HepG2 (cell line): Measurements from ENCODE around the gene ZNF184. TPM values are rescaled to one million over a fixed set of nuclear protein-coding genes. Genes with fewer than 3 reads are reported as not detected.
A peak's percentile ranks its signal among the peaks of the same experiment; 100 is the strongest.

ENCODE experiments used
- ATAC-seq: fragments of 200-7000 bp; cut with Tn5 transposase; 3 replicates; pipeline ENCODE4 v1.9.1; 2020; ENCODE audit warnings: mild to moderate bottlenecking, moderate library complexity
- BruUV-seq: library from RNA; stranded (reverse); fragments of 400-500 nt; replicated peaks from 2 replicates; lab custom pipeline; 2021; lab: Mats Ljungman, UMichigan
- CTCF ChIA-PET: fragments of 300-600 bp; formaldehyde crosslinking; extraction: SDS; loops from one replicate; lab custom pipeline; 2021; ENCODE audit warnings: low total read pairs, inconsistent platforms, low intra/inter-chr PET ratio; lab: Yijun Ruan, JAX
- POLR2A ChIA-PET: fragments of 350-600 bp; sonication (Branson Sonifier 250); formaldehyde crosslinking; loops from one replicate; lab custom pipeline; 2020; ENCODE audit warnings: antibody characterized with exemption, inconsistent platforms; lab: Yijun Ruan, JAX
- DNase-seq: peaks from one replicate; pipeline ENCODE4 v3.0.0-alpha.2; 2015; ENCODE audit warnings: low spot score
- FAIRE-seq: peaks from 3 replicates; lab custom pipeline; 2011; peaks lifted over from hg19 to GRCh38; lab: Jason Lieb, UNC
- H2AFZ ChIP-seq: one replicate; pipeline ENCODE4 v1.6.1; 2011; ENCODE audit warnings: low read length, inconsistent platforms
- H3K27ac ChIP-seq: fragments of 300-600 bp; 3 replicates; pipeline ENCODE4 v1.8.0; 2011; ENCODE audit warnings: mixed run types, mild to moderate bottlenecking, mixed read lengths, low read length, inconsistent platforms; ENCODE audit not compliant: insufficient read depth; ENCODE audit errors: extremely low read length
- H3K27me3 ChIP-seq, 2 experiments: fragments of 200-600 bp in 1 of 2; 2 replicates in 1 of 2; 3 replicates in 1 of 2; pipeline versions ENCODE4 v1.6.0 to v1.8.0; 2011; ENCODE audit warnings: low read length in 2 of 2, mild to moderate bottlenecking in 2 of 2, moderate library complexity in 2 of 2, inconsistent platforms in 1 of 2; ENCODE audit not compliant: insufficient read depth in 2 of 2, control insufficient read depth in 1 of 2
- H3K36me3 ChIP-seq, 2 experiments: fragments of 200-600 bp in 1 of 2; replicated peaks in 1 of 2; 2 replicates in 1 of 2; 3 replicates in 1 of 2; pipeline versions ENCODE4 v1.5.1 to v1.8.0; 2011; ENCODE audit warnings: low read length in 2 of 2, inconsistent platforms in 1 of 2; ENCODE audit not compliant: insufficient read depth in 2 of 2, control insufficient read depth in 1 of 2
- H3K4me1 ChIP-seq: 2 replicates; pipeline ENCODE4 v1.5.1; 2012; ENCODE audit warnings: low read length, inconsistent platforms; ENCODE audit not compliant: insufficient read depth
- H3K4me2 ChIP-seq: 2 replicates; pipeline ENCODE4 v1.6.0; 2011; ENCODE audit warnings: low read depth, low read length, inconsistent platforms
- H3K4me3 ChIP-seq, 3 experiments: fragments of 200-600 bp in 1 of 3; sonication (generic), shearing (Covaris generic) in 1 of 3; replicated peaks in 1 of 3; 2 replicates each; pipeline ENCODE4 v1.5.1; 2011 to 2016; ENCODE audit warnings: low read length in 3 of 3, inconsistent platforms in 2 of 3, low read depth in 2 of 3, mild to moderate bottlenecking in 2 of 3, control low read depth in 1 of 3, mixed read lengths in 1 of 3; ENCODE audit not compliant: insufficient read depth in 1 of 3
- H3K79me2 ChIP-seq: one replicate; pipeline ENCODE4 v1.6.1; 2011; ENCODE audit warnings: low read length, inconsistent platforms; ENCODE audit not compliant: insufficient read depth
- H3K9ac ChIP-seq: 2 replicates; pipeline ENCODE4 v1.6.0; 2011; ENCODE audit warnings: mild to moderate bottlenecking, low read depth, low read length, inconsistent platforms; ENCODE audit not compliant: insufficient read depth
- H3K9me3 ChIP-seq: 2 replicates; pipeline ENCODE4 v1.5.1; 2012; ENCODE audit warnings: mild to moderate bottlenecking, low read length
- H4K20me1 ChIP-seq: 2 replicates; pipeline ENCODE4 v1.6.0; 2011; ENCODE audit warnings: inconsistent platforms, mild to moderate bottlenecking, low read length, moderate library complexity; ENCODE audit not compliant: insufficient read depth
- ATF4 ChIP-seq, 2 experiments: fragments of 450-650 bp in 1 of 2; sonication (generic) in 1 of 2; formaldehyde crosslinking; IDR thresholded peaks; 2 replicates each; pipeline versions ENCODE4 v1.5.0 to v1.8.0; 2020 to 2022; ENCODE audit warnings: mild to moderate bottlenecking in 1 of 2, missing genetic modification reagents in 1 of 2
- GATAD1 ChIP-seq: IDR thresholded peaks from 2 replicates; pipeline ENCODE4 v1.6.1; 2016; ENCODE audit warnings: missing genetic modification reagents, missing compliant biosample characterization
- NFYB ChIP-seq: sonication (generic); formaldehyde crosslinking; IDR thresholded peaks from 2 replicates; pipeline ENCODE4 v1.4.0; 2020; ENCODE audit warnings: missing genetic modification reagents
- SCMH1 ChIP-seq: sonication (generic); formaldehyde crosslinking; IDR thresholded peaks from 2 replicates; pipeline ENCODE4 v1.9.0; 2021; ENCODE audit warnings: missing genetic modification reagents, mild to moderate bottlenecking, borderline replicate concordance
- THRA ChIP-seq: sonication (generic); formaldehyde crosslinking; IDR thresholded peaks from 2 replicates; pipeline ENCODE4 v1.4.0; 2020; ENCODE audit warnings: missing genetic modification reagents, borderline replicate concordance
- XRCC5 ChIP-seq: fragments of 200-400 bp; formaldehyde crosslinking; optimal IDR thresholded peaks from 2 replicates; pipeline ENCODE3; 2017; ENCODE audit warnings: mild to moderate bottlenecking, low read length
- ZNF597 ChIP-seq: sonication (generic); formaldehyde crosslinking; IDR thresholded peaks from 2 replicates; pipeline ENCODE4 v1.5.0; 2020; ENCODE audit warnings: missing genetic modification reagents
- ZNF749 ChIP-seq: sonication (generic); formaldehyde crosslinking; IDR thresholded peaks from 2 replicates; pipeline ENCODE4 v1.8.0; 2022; ENCODE audit warnings: mild to moderate bottlenecking, missing genetic modification reagents, moderate library complexity, borderline replicate concordance
- WGBS: methylation state at CpG from one replicate; pipeline ENCODE4 v1.1.6; 2017; ENCODE audit warnings: low lambda C conversion rate; 5-methylcytosine and 5-hydroxymethylcytosine counted together
- in situ Hi-C: cut with HindIII; loops from 2 replicates; pipeline ENCODE4 v1.10.0; 2017; ENCODE audit warnings: low pct_unique_long_range_greater_than_20kb; ENCODE audit not compliant: extremely low pct_ligation_motif_present
- intact Hi-C: fragments of 100-400 bp; cut with micrococcal nuclease; formaldehyde crosslinking; loops from one replicate; pipeline ENCODE4 v1.10.0; 2022; ENCODE audit not compliant: unreplicated experiment
- polyA plus RNA-seq, 8 experiments: library from polyadenylated mRNA; depleted of rRNA in 3 of 8; stranded (reverse) in 7 of 8; unstranded in 1 of 8; fragments of >200 nt; fragmentation: Illumina TruSeq in 4 of 8; extraction: Trizol in 4 of 8; gene quantifications; 2 replicates each; pipeline versions ENCODE4 v1.2.1 to v1.2.3, GENCODE V29; 2011 to 2016; ENCODE audit warnings: low read depth in 4 of 8, missing spikeins in 1 of 8, mixed read lengths in 1 of 8; ENCODE audit not compliant: insufficient read depth in 1 of 8
- total RNA-seq, 5 experiments: library from RNA; depleted of rRNA; stranded (reverse); fragments of >200 nt; fragmentation: Illumina TruSeq; extraction: Trizol; gene quantifications; 2 replicates each; pipeline ENCODE4 v1.2.3, GENCODE V29; 2016; ENCODE audit warnings: low read depth in 1 of 5
- TF ChIP-seq, protein P1 (sequence below): sonication (generic); formaldehyde crosslinking; IDR thresholded peaks from 2 replicates; pipeline ENCODE4 v1.8.0; 2022; ENCODE audit warnings: missing genetic modification reagents, mild to moderate bottlenecking, inconsistent platforms, borderline replicate concordance
- TF ChIP-seq, protein P2 (sequence below): IDR thresholded peaks from 2 replicates; pipeline ENCODE4 v1.6.1; 2016; ENCODE audit warnings: missing biosample characterization, missing genetic modification reagents, low read depth
- TF ChIP-seq, protein P3 (sequence below): sonication (generic); formaldehyde crosslinking; IDR thresholded peaks from 2 replicates; pipeline ENCODE4 v1.4.0; 2020; ENCODE audit warnings: missing genetic modification reagents
- TF ChIP-seq, protein P4 (sequence below): IDR thresholded peaks from 2 replicates; pipeline ENCODE4 v1.6.1; 2012; ENCODE audit warnings: low read length, improper control_type of control experiment

Gene ZNF184
- total and polyA plus RNA-seq, 2 of the 13 experiments (the other 11 are each of a cell fraction or from before 2014, with no cell fraction given) = 2.1 to 10.1 TPM

DNA sequence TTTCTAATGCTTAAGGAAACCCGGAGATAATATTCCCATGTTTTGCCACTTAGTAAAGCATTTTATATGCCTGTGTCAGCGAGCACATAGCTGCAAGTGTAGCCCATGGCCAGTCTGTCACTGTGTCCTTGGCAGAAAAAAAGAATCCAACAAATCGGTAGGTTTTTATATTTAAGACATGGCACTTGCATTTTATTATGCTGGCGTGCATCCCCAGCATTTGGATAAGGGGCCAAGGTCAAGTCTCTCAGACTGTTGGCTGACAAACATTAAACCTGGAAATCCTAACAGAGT, 1.2 kb upstream of the ZNF184 start:
- in situ Hi-C loops = no loop called here
- H3K4me1 ChIP-seq = peaks cover 39% of the 10 kb centered on the region
- H3K27me3 ChIP-seq = no peaks in the 10 kb centered on the region; a peak in 1 of 5 replicates
- H2AFZ ChIP-seq = no peak overlapping the region
- CTCF ChIA-PET = no interaction called here
- no peak for DNase-seq
- POLR2A ChIA-PET = interaction anchor here (0.6 to 2.3 kb wide), 3 partner anchors 21 to 333 kb away, joined by 3 to 13 read pairs (median 6); a partner anchor contains a TSS
- no peak for FAIRE-seq
- H3K4me2 ChIP-seq = peak overlapping the region; percentile 57
- H3K9me3 ChIP-seq = no peaks in the 10 kb centered on the region
- WGBS = 95% methylated on average over 4 of the region's 4 CpGs
- BruUV-seq = no TSS peak
- H4K20me1 ChIP-seq = no peaks in the 10 kb centered on the region
- H3K79me2 ChIP-seq = peaks cover 3% of the 10 kb centered on the region
- peak overlapping the region in 1 of 3 experiments; percentile 89; a peak in 1 of 6 replicates for H3K4me3 ChIP-seq
- no peak for ATAC-seq
- H3K9ac ChIP-seq = no peak overlapping the region
- H3K36me3 ChIP-seq = no peaks in the 10 kb centered on the region
- no peak overlapping the region for H3K27ac ChIP-seq
- intact Hi-C loops = loop anchor here (5.0 to 10.0 kb wide), 2 partner anchors 118 to 919 kb away; no protein-coding TSS in a partner anchor
- no peak for TF ChIP-seq SCMH1 (CRISPR knock-in tag)
- no peak for TF ChIP-seq THRA (CRISPR knock-in tag)
- no peak for TF ChIP-seq ZNF749 (CRISPR knock-in tag)
- no peak for TF ChIP-seq NFYB (CRISPR knock-in tag)
- TF ChIP-seq GATAD1 (CRISPR knock-in tag) = no peak
- no peak for TF ChIP-seq ZNF597 (CRISPR knock-in tag)
- TF ChIP-seq, protein P1, sequence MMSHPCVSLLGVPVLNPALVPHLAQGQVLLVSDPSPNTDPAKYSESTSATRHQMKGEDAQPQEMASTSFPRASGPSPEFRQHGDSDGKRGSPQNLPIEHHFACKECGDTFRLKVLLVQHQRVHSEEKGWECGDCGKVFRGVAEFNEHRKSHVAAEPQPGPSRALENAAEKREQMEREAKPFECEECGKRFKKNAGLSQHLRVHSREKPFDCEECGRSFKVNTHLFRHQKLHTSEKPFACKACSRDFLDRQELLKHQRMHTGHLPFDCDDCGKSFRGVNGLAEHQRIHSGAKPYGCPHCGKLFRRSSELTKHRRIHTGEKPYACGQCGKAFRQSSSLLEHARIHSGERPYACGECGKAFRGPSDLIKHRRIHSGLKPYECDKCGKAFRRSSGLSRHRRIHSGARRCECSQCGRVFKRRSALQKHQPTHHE (CRISPR knock-in tag) = no peak
- no peak for TF ChIP-seq ATF4 (CRISPR knock-in tag; IDR thresholded peaks at IDR 0.05)
- TF ChIP-seq, protein P2, sequence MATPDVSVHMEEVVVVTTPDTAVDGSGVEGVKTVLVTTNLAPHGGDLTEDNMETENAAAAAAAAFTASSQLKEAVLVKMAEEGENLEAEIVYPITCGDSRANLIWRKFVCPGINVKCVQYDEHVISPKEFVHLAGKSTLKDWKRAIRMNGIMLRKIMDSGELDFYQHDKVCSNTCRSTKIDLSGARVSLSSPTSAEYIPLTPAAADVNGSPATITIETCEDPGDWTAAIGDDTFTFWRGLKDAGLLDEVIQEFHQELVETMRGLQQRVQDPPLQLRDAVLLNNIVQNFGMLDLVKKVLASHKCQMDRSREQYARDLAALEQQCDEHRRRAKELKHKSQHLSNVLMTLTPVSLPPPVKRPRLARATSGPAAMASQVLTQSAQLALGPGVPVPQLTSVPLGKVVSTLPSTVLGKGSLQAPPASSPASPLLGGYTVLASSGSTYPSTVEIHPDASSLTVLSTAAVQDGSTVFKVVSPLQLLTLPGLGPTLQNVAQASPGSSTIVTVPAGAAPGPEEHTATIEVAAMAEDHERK = no peak
- no peak for TF ChIP-seq XRCC5
- TF ChIP-seq, protein P3, sequence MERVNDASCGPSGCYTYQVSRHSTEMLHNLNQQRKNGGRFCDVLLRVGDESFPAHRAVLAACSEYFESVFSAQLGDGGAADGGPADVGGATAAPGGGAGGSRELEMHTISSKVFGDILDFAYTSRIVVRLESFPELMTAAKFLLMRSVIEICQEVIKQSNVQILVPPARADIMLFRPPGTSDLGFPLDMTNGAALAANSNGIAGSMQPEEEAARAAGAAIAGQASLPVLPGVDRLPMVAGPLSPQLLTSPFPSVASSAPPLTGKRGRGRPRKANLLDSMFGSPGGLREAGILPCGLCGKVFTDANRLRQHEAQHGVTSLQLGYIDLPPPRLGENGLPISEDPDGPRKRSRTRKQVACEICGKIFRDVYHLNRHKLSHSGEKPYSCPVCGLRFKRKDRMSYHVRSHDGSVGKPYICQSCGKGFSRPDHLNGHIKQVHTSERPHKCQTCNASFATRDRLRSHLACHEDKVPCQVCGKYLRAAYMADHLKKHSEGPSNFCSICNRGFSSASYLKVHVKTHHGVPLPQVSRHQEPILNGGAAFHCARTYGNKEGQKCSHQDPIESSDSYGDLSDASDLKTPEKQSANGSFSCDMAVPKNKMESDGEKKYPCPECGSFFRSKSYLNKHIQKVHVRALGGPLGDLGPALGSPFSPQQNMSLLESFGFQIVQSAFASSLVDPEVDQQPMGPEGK = no peak
- TF ChIP-seq, protein P4, sequence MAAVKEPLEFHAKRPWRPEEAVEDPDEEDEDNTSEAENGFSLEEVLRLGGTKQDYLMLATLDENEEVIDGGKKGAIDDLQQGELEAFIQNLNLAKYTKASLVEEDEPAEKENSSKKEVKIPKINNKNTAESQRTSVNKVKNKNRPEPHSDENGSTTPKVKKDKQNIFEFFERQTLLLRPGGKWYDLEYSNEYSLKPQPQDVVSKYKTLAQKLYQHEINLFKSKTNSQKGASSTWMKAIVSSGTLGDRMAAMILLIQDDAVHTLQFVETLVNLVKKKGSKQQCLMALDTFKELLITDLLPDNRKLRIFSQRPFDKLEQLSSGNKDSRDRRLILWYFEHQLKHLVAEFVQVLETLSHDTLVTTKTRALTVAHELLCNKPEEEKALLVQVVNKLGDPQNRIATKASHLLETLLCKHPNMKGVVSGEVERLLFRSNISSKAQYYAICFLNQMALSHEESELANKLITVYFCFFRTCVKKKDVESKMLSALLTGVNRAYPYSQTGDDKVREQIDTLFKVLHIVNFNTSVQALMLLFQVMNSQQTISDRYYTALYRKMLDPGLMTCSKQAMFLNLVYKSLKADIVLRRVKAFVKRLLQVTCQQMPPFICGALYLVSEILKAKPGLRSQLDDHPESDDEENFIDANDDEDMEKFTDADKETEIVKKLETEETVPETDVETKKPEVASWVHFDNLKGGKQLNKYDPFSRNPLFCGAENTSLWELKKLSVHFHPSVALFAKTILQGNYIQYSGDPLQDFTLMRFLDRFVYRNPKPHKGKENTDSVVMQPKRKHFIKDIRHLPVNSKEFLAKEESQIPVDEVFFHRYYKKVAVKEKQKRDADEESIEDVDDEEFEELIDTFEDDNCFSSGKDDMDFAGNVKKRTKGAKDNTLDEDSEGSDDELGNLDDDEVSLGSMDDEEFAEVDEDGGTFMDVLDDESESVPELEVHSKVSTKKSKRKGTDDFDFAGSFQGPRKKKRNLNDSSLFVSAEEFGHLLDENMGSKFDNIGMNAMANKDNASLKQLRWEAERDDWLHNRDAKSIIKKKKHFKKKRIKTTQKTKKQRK = no peak
